Skin epidermis (tissue), 12 donors: ENCODE data around the gene STT3B.
"Not testable (repeated sequence)": the region's sequence is repeated elsewhere in the genome, so short reads cannot be mapped to it uniquely, and the experiment has no call there.

Experiments
- H3K27ac ChIP-seq, 21 experiments: fragments of 200-600 bp; sonication (generic) in 11 of 21; one replicate each; pipeline ENCODE4 v1.5.0; 2020; ENCODE audit warnings: mild to moderate bottlenecking in 3 of 21, inconsistent platforms in 2 of 21, moderate library complexity in 2 of 21
- H3K4me3 ChIP-seq, 7 experiments: fragments of 200-600 bp; sonication (generic) in 2 of 7; one replicate each; pipeline ENCODE4 v1.5.0; 2020; ENCODE audit warnings: inconsistent platforms in 2 of 7, mild to moderate bottlenecking in 2 of 7, moderate library complexity in 1 of 7

Gene STT3B

DNA sequence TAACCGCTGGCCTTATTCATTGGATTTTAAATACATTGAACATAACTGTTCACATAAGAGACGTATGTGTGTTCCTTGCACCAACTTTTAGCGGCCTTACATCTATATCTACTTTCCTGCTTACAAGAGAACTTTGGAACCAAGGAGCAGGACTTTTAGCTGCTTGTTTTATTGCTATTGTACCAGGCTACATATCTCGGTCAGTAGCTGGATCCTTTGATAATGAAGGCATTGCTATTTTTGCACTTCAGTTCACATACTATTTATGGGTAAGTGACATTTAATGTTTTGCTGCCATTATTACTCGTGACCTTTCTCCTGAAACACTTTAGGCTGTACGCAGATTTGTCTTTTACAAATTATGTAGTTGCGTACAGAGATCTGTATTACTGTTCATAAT lies 47.1 kb downstream of the STT3B start:
- H3K27ac ChIP-seq = no peak overlapping the region
- H3K4me3 ChIP-seq = no peak overlapping the region

DNA sequence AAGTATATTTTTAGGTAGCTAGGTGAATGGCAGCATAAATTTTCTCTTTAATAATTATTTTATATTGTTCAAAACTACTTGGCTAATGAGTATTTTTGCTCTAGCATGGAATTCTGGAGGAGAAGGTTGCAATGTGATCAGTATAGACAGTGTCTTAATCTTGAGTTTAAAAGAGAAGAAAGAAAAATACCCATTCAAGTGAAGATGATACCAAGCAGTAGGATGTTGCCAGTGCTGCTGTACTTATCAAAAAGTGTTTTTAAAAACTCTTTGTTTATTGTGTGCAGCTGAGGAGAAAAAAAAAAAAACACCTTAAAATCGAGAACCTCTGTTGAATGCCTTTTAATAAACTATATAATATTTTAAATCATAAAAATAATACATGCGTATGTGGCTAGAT lies 47.9 kb downstream of the STT3B start:
- H3K27ac ChIP-seq = no peak overlapping the region

DNA sequence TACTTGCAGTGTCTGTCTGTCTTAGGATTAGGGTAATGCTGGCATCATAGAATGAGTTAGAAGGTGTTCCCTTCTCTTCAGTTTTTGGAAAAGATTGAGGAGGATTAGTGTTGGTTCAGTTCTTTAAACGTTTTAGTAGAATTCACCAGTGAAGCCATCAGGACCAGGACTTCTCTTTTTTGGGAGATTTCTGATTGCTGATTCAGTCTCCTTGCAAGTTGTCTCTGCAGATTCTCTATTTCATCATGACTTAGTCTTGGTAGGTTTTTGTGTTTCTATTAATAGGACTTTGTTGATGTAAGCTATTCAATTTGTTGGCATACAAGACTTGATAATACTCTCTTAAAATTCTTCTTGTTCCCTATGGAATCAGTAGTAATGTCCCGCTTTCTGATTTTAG lies 48.9 kb downstream of the STT3B start:
- no peak overlapping the region for H3K4me3 ChIP-seq

More for the DNA sequence above, 47.9 kb downstream of the STT3B start:
- no peak overlapping the region for H3K4me3 ChIP-seq

DNA sequence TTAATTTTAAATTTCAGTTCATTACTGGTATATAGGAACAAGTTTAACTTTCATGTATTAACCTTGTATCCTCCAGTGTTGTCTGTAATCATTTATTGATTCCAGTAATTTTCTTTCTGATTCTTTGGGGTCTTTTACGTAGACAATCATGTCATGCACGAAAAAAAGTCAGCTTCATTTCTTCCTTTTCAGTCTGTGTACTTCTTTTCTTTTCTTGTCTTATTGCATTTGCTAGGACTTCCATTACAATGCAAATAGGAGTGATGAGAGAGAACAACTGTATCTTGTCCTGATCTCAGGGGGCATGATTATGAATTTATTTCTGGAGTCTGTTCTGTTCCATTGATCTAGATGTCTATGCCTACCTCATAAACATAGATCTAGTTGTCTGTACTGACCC lies 56.5 kb downstream of the STT3B start:
- Histone ChIP-seq H3K27ac (no peak overlapping the region), H3K4me3 (no peak overlapping the region)

More for the DNA sequence above, 48.9 kb downstream of the STT3B start:
- no peak overlapping the region for H3K27ac ChIP-seq

DNA sequence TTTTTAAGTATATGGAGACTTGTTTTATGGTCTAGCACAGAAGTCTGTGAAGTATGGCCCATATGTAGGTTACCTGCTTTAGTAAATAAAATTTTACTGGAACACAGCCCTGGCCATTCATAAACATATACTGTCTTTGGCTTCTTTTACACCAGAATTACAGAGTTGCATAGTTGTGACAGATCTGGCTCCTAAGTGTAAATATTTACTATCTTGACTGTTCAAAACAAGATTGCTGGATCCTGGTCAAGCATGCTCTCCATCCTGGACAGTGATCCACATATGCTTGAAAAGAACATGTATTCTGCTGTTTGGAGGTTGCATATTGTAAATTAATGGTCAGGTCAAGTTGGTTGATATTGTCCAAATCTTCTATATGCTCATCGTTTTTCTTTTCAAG lies 57.9 kb downstream of the STT3B start:
- H3K27ac ChIP-seq = no peak overlapping the region
- no peak overlapping the region for H3K4me3 ChIP-seq

DNA sequence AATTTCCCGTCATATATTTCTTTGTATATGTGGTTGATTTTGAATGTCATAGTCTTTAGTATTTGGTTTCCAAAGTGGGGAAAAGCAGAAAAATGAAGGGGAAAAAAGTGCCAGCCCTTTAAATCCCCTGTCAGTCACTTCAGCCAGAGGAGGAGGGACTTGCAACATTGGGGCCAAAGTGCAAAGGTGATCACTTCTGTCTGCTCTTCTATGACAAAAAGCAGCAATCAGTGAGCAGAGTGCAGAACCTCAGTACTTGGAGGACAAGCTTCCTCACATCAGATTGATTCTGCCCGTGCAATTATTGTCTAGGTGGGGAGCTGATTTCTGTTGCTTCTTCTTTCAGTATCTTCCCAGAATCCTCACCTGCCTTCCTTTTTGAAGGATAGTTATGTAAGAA lies 60.0 kb downstream of the STT3B start:
- H3K27ac ChIP-seq = no peak overlapping the region
- no peak overlapping the region for H3K4me3 ChIP-seq

DNA sequence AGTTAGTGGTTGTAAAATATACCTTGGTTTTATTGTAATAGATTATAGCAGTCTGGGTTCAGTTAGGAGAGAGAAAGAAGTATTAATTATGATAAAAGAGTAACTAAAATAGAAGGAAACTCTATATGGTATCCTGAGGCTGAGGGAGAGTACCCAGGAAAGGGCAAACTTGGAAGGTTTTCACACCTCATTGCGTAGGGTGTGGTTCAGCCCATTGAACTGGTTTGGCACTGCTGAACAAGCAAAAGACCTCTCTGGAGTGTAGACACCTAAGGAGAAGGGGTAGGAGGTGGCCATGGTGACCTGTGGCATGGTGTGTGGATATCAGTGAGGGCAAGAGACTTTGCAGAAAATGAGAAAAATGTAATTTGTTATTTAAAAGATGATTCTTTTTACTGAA lies 63.5 kb downstream of the STT3B start:
- no peak overlapping the region for H3K27ac ChIP-seq
- H3K4me3 ChIP-seq = no peak overlapping the region

DNA sequence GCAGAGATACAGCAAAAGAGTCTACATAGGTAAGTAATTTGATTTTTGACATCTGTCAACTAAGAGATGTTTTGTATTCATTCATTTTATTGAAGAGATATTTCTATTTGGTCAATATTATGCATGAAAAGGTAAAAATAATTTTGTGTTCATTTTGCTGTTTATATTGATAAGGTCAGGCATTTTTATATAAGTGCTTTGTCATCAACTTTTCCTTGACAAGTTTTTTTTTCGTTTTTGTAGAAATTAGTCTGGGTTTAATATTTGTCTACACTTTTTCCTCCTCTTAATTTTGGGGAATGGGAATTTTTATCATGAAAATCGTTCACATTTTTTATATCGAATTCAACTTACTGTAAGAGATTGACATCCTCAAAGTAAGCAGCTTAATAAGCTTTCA lies 67.7 kb downstream of the STT3B start:
- no peak overlapping the region for H3K27ac ChIP-seq
- no peak overlapping the region for H3K4me3 ChIP-seq

DNA sequence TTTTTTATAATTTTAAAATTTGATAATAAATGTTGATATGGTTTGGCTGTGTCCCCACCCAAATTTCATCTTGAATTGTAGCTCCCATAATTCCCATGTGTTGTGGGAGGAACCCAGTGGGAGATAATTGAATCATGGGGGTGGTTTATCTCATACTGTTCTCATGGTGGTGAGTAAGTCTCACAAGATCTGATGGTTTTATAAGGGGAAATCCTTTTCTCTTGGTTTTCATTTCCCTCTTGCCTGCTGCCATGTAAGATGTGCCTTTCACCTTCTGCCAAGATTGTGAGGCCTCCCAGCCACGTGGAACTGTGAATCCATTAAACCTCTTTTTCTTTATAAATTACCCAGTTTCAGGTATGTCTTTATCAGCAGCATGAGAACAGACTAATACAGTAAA lies 72.6 kb downstream of the STT3B start:
- H3K4me3 ChIP-seq, H3K27ac ChIP-seq: not testable (repeated sequence)

DNA sequence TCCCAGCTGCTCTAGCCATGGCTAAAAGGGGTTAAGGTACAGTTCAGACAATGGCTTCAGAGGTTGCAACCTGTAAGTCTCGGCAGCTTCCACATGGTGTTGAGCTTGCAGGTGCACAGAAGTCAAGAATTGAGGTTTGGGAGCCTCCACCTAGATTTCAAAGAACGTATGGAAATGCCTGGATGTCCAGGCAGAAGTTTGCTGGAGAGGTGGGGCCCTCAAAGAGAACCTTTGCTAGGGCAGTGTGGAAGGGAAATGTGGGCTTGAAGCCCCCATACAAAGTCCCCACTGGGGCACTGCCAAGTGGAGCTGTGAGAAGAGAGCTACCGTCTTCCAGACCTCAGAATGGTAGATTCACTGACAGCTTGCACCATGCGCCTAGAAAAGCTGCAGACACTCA lies 73.7 kb downstream of the STT3B start:
- H3K27ac ChIP-seq = no peak overlapping the region

DNA sequence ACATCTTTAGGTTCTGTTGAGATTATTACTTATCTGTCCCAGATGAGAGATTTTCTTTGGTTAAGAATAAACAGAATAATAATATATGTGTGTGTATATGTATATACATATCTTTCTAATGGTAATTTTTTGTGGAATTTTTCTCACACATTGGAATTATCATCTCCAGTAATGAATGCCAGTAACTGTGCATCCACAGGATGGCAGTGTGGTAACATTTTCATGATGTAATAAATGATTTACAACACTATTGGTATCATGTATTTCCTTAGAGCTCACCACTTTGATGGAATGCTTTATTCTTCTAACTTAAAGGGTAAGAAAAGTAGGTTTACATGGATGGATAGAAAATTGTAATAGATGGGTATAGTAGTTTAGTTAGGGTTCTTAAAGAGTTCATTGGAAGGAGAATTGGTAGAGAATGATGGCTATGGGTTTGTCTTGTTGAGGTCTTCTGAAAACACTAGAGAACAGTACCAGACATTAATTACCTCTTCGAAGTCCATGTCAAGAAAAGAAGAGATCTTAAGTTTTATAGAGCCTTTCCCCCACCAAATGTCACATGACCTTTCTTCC lies 78.1 kb downstream of the STT3B start:
- Histone ChIP-seq H3K27ac (no peak overlapping the region), H3K4me3 (no peak overlapping the region)

More for the DNA sequence above, 73.7 kb downstream of the STT3B start:
- H3K4me3 ChIP-seq = no peak overlapping the region

DNA sequence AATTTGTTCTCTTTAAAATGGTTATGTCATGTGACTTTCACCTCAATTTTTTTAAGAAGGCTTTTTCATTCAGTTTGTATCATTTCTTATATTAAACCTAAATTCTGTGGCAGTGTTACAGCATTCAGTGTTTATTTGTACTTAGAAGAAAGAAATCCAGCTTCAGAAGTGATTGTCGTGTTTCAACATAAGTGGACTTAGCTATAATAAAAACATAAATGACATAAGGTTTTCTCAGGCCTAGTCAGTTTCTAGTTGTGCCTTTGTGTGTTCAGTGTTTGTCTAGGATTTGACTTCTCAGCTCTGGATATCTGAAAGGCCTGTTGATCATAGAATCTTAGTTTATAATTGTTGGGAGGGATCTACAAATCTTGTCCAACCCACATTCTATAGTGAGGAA lies 80.5 kb downstream of the STT3B start:
- H3K4me3 ChIP-seq = no peak overlapping the region
- H3K27ac ChIP-seq = no peak overlapping the region

DNA sequence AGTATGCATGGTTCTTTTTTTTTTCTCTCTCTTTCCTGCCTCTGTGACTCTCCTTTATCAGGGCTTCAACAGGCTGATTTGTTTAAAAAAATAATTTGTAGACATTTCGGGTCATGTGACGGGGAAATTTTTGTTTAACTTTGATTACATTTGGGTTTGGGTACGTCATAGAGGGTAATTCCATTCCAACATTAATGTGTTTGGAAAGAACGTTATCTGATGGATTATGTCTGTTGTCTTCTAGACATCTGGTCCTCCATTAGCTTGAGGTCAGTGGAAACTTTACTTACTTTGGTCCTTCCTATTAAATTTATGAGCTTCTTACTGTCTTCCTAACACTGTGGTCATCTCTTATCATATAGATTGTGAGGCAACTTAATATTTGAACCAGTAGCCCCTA lies 80.9 kb downstream of the STT3B start:
- Histone ChIP-seq H3K4me3 (no peak overlapping the region), H3K27ac (no peak overlapping the region)

DNA sequence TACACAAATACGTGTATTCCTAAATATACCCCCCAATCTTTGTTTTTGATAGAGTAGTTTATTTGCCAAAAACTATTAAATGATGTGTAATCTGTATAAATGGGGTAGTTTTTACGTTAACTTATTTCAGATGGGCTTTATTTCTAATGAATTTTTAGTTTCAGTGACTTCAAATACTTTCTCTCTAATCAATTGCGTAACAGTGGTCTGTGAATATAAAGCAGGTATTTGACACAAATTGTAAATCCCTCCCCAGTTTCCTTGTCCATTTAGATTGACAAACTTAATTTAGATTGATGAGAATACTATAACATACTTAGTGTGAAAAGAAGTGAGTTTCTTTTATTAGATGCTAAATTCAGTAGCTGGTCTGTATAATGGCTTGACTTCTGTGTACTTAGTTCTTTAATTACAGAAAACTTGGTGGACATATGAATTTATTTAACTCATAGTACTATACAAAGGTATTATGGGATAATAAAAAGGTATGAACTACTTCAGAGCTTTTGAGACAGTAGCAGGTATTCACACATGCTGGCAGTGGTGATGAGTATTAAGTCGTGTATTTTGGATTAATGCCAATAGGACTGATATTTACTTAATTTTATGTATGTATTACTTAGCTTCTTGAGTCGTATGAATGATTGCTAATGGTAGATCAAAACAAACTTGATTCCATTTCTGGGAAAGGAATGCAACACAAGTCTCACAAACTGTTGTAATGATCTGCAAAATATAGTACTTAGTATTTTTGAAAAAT lies 81.6 kb downstream of the STT3B start:
- H3K4me3 ChIP-seq = no peak overlapping the region
- H3K27ac ChIP-seq = no peak overlapping the region

DNA sequence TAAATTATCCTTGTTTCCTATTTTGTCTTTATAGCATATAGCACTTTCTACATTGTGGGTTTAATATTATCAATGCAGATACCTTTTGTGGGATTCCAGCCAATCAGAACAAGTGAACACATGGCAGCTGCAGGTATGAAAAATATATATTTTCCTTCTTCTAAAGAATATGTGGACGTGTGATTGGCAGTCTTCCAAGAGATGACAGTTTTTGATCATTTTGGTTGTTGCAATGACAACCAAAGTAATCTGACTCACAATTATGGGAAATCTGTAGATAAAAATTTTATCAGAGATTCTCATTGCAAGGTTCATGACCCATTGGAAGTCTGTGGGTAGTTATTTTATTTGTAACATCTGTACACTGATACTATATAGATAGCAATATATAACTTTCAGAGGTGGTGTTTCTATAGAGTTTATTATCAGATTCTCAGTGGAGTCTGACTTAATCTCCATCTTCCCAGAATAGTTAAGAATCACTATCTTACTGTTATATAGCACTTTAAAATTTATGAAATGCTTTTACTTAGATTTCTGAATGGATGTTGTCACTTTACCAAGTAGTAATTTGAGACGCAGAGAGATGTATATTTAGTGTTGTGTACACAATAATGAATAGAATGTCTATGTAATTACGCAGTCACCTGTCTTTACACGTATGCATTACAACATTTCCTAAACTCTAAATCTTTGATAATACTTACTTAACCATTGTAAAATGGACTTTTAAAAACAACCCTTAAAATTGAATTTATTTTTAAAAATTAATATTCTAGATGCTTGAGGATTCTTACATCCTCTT lies 82.5 kb downstream of the STT3B start:
- H3K4me3 ChIP-seq = no peak overlapping the region
- no peak overlapping the region for H3K27ac ChIP-seq

DNA sequence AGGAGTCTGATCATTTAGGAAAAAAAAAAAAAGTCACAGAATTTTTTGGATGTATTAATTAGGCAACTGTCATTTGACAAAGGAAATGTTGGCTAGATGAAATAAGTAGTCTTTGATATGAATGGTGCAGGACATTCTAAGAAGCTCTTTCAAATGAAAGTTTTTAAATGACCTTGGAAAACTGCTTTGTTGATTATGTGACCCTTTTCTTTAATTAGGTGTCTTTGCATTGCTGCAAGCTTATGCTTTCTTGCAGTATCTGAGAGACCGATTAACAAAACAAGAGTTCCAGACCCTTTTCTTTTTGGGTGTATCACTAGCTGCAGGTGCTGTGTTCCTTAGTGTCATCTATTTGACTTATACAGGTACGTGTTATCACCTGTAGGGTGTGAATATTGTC lies 84.0 kb downstream of the STT3B start:
- H3K27ac ChIP-seq = no peak overlapping the region
- H3K4me3 ChIP-seq = no peak overlapping the region

DNA sequence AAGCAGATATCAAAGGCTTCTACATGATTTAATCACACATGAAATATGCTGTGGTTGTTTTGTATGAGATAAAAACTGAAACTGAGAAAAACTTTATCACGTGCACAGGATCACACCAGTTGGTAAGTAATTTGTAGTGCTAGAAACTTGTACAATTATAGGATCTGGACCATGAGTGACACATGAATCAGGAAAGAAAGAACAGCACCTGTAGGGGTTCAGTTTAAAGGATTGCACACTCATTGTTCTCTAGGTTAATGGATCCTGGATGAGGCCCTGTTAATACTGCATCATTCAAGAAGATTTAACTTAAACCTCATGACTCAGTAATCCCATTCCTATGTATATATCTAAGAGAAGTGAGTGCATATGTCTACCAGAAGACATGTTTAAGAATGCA lies 87.9 kb downstream of the STT3B start:
- Histone ChIP-seq H3K27ac (no peak overlapping the region), H3K4me3 (no peak overlapping the region)

DNA sequence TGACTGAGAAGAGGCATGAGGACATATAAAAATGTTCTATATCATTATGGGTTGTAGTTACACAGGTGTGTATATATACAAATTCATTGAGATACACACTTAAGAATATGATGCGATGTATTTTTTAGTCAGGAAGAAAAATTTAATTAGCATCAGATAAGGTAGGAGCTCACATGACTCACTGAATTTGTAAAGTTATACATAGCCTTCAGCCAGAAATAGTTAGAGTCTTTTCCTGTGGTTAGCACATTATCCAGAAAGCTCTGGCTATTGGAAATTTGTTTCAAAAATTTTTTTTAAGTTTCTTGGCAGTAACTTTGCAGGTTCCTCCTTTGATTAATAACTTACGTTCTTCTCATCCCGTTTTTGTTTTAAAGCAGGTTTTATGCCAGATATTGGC lies 88.6 kb downstream of the STT3B start:
- H3K27ac ChIP-seq = no peak overlapping the region

DNA sequence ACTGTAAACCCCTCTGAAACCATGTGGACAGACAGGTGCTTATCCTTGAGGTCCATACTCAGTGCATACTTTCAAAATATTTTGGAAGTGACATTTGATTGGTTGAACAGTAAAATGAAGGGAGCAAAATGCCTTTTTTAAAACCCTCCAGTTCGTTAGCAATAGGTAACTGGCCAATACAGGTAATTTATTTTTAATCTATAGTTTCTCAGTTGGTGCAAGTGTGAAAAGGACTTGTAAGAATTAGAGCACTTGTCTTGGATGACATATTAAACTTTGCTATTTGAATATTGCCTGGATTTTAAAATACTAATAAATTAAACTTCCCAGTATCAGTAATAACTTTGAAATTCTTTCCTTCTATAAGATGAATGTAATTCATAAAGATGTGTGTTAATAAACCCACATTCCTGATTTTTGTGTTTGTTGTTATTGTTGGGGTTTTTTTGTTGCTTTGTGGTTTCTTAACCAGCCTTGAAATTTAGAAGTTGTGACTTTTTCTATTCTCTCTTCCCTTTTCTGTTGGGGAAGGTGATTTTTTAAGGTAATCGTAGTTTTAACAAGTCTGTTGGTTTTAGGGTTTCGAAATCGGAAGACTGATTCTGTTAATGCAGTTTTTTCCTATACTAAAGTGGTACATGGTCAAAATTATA lies 90.0 kb downstream of the STT3B start:
- Histone ChIP-seq H3K4me3 (no peak overlapping the region), H3K27ac (no peak overlapping the region)

More for the DNA sequence above, 88.6 kb downstream of the STT3B start:
- H3K4me3 ChIP-seq = no peak overlapping the region

DNA sequence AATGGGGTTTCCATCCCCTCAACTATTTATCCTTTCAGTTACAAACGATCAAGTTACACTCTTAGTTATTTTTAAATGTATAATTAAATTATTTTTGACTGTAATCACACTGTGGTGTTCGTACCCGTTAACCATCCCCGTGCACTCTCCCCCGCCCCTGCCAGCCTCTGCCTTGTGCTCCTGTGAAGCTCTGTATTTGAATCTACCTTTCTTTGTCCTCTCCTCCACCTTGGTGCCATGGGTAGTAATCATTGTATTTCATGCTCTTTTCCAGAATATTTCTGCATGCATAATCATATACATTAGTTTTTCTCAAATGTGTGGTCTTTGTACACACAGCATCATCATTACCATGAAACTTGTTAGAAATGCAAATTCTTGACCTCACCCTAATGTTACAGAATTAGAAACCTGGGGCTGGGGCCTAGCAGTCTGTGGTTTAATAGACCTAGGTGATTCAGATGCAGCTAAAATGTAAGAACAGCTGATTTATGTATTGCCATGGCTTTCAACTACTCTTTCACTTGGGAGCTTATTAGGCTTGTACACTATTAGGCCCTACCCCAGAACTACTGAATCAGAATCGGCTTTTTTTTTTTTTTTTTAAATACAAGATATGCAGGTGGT lies 91.5 kb downstream of the STT3B start:
- Histone ChIP-seq H3K4me3 (no peak overlapping the region), H3K27ac (no peak overlapping the region)
